ENCODE results near the gene NTF4.

DNA sequence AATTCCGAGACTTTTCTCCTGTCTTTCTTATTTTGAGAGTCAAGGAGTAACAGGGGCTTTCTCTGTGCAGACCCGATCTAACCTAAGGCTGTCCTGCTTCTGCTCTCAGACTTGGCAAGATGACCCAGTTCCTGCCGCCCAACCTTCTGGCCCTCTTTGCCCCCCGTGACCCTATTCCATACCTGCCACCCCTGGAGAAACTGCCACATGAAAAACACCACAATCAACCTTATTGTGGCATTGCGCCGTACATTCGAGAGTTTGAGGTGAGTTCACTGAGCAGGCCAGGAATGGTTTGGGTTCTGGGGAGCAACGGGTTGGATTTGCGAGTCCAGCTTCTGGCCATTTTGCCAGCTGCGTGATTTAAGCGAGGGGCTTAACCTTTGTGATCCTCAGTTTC lies 21.7 kb upstream of the NTF4 start:
- TF ChIP-seq CTCF (IDR thresholded peaks at IDR 0.05 in 4 of 5, conservative IDR thresholded peaks at IDR 0.05 in 1 of 5) (no peak), POLR2A (IDR thresholded peaks at IDR 0.05) (no peak)
